Measurements from ENCODE around the gene NMT1. TPM values are rescaled to one million over a fixed set of nuclear protein-coding genes. Genes with fewer than 3 reads are reported as not detected.

The NMT1 gene
- total and polyA plus RNA-seq, 2 experiments from 2014 or later = 95.6 to 298 TPM

- Histone ChIP-seq H2AFZ (peak overlapping the region; percentile 63), H3K79me2 (replicated peaks; ENCODE audit: insufficient read depth) (0 out of 2 replicates have a peak, but pooled peaks cover 2% of the 10 kb centered on the region), H3F3A (replicated peaks; ENCODE audit: low read depth) (no peaks in the 10 kb centered on the region), H3K9me2 (ENCODE audit: insufficient read depth) (no peaks in the 10 kb centered on the region), H3K4me2 (peak overlapping the region; percentile 65), H3K4me1 (ENCODE audit: insufficient read depth) (no peaks in the 10 kb centered on the region), H3K27ac (ENCODE audit: low read depth) (no peak overlapping the region), H3K36me3 (ENCODE audit: insufficient read depth) (no peaks in the 10 kb centered on the region), H3K4me3 (peak overlapping the region; percentile 34; the same call in 1 of the 2 replicates), H3K27me3 (ENCODE audit: insufficient read depth) (no peaks in the 10 kb centered on the region), H4K20me1 (replicated peaks; ENCODE audit: insufficient read depth) (no peaks in the 10 kb centered on the region; the same call in 1 of the 2 replicates)
- ATAC-seq (peak; percentile 63), DNase-seq (ENCODE audit: low spot score) (peak; percentile 80)
- no peak for TF ChIP-seq ETS1 (IDR thresholded peaks at IDR 0.05)
- no peak for TF ChIP-seq EZH2 (IDR thresholded peaks at IDR 0.05; ENCODE audit: low read depth, unreplicated experiment)
- no peak for TF ChIP-seq ZNF462 (CRISPR knock-in tag; IDR thresholded peaks at IDR 0.05)
- no peak for TF ChIP-seq ZNF331 (CRISPR knock-in tag; IDR thresholded peaks at IDR 0.05; ENCODE audit: low read depth)
- TF ChIP-seq NANOG (IDR thresholded peaks at IDR 0.05; ENCODE audit: borderline replicate concordance) = no peak
- TF ChIP-seq CREB1 (CRISPR knock-in tag; IDR thresholded peaks at IDR 0.05; ENCODE audit: low read depth) = no peak
- Mint-ChIP-seq H3K27me3 (ENCODE audit: insufficient read depth, low read depth, poor library complexity) (peaks cover 9% of the 10 kb centered on the region), H3K9me3 (no peaks in the 10 kb centered on the region), H3K27ac (no peak overlapping the region), H3K4me1 (peaks cover 6% of the 10 kb centered on the region), H3K36me3 (ENCODE audit: low read depth) (no peaks in the 10 kb centered on the region), H3K4me3 (no peak overlapping the region)
Observed at GRCh38 chr17:45121055-45121454, 59.9 kb downstream of the NMT1 start.
